WTC11 (cell line): ENCODE data around the gene KRCC1. TPM values are rescaled to one million over a fixed set of nuclear protein-coding genes. Genes with fewer than 3 reads are reported as not detected.
A peak's percentile ranks its signal among the peaks of the same experiment; 100 is the strongest.

ENCODE experiments used
- ATF1 ChIP-seq: sonication (generic); formaldehyde crosslinking; IDR thresholded peaks from 2 replicates; pipeline ENCODE4 v1.8.1; 2023; ENCODE audit warnings: mild to moderate bottlenecking, moderate library complexity, missing genetic modification reagents
- ATF2 ChIP-seq: sonication (generic); formaldehyde crosslinking; IDR thresholded peaks from 2 replicates; pipeline ENCODE4 v1.8.1; 2022; ENCODE audit warnings: low read depth, missing genetic modification reagents, borderline replicate concordance
- ATF6 ChIP-seq: sonication (generic); formaldehyde crosslinking; IDR thresholded peaks from 2 replicates; pipeline ENCODE4 v1.8.1; 2023; ENCODE audit warnings: mild to moderate bottlenecking, missing genetic modification reagents
- CBFB ChIP-seq: sonication (generic); formaldehyde crosslinking; IDR thresholded peaks from 2 replicates; pipeline ENCODE4 v1.8.1; 2022; ENCODE audit warnings: mild to moderate bottlenecking, low read depth, missing genetic modification reagents
- CDX4 ChIP-seq: fragments of 250-450 bp; sonication (Bioruptor Pico); IDR thresholded peaks from 2 replicates; pipeline ENCODE4 v1.9.0; 2021; ENCODE audit warnings: moderate library complexity, mild to moderate bottlenecking, inconsistent platforms, borderline replicate concordance
- CREM ChIP-seq: sonication (generic); formaldehyde crosslinking; IDR thresholded peaks from 2 replicates; pipeline ENCODE4 v1.8.1; 2022; ENCODE audit warnings: mild to moderate bottlenecking, missing genetic modification reagents, moderate library complexity
- E2F5 ChIP-seq: sonication (generic); formaldehyde crosslinking; IDR thresholded peaks from 2 replicates; pipeline ENCODE4 v1.8.1; 2022; ENCODE audit warnings: mild to moderate bottlenecking, moderate library complexity, missing genetic modification reagents
- ELF4 ChIP-seq: sonication (generic); formaldehyde crosslinking; IDR thresholded peaks from 2 replicates; pipeline ENCODE4 v1.8.1; 2022; ENCODE audit warnings: low read depth, mild to moderate bottlenecking, moderate library complexity, missing genetic modification reagents
- ERG ChIP-seq: fragments of 250-450 bp; sonication (Bioruptor Pico); IDR thresholded peaks from 2 replicates; pipeline ENCODE4 v1.8.0; 2021; ENCODE audit warnings: mild to moderate bottlenecking
- FOXP4 ChIP-seq: sonication (generic); formaldehyde crosslinking; IDR thresholded peaks from 2 replicates; pipeline ENCODE4 v1.8.0; 2022; ENCODE audit warnings: mild to moderate bottlenecking, missing genetic modification reagents
- GRHL2 ChIP-seq: fragments of 250-450 bp; sonication (Bioruptor Pico); IDR thresholded peaks from 2 replicates; pipeline ENCODE4 v1.8.0; 2022; ENCODE audit warnings: mild to moderate bottlenecking, moderate library complexity; ENCODE audit not compliant: insufficient replicate concordance, severe bottlenecking
- HMGA2 ChIP-seq: fragments of 250-450 bp; sonication (Bioruptor Pico); IDR thresholded peaks from 2 replicates; pipeline ENCODE4 v1.4.0; 2021; ENCODE audit warnings: mild to moderate bottlenecking, moderate library complexity
- IRF1 ChIP-seq: sonication (generic); formaldehyde crosslinking; IDR thresholded peaks from 2 replicates; pipeline ENCODE4 v1.8.0; 2023; ENCODE audit warnings: missing genetic modification reagents
- MXD4 ChIP-seq: fragments of 250-450 bp; sonication (Bioruptor Pico); IDR thresholded peaks from 2 replicates; pipeline ENCODE4 v1.8.0; 2021; ENCODE audit warnings: mild to moderate bottlenecking, moderate library complexity, borderline replicate concordance
- NR1H2 ChIP-seq: sonication (generic); formaldehyde crosslinking; IDR thresholded peaks from 2 replicates; pipeline ENCODE4 v1.9.0; 2021; ENCODE audit warnings: mild to moderate bottlenecking, moderate library complexity, missing genetic modification reagents
- NR2C2 ChIP-seq: sonication (generic); formaldehyde crosslinking; IDR thresholded peaks from 2 replicates; pipeline ENCODE4 v1.8.0; 2022; ENCODE audit warnings: mild to moderate bottlenecking, missing genetic modification reagents
- PREB ChIP-seq: sonication (generic); formaldehyde crosslinking; IDR thresholded peaks from 2 replicates; pipeline ENCODE4 v1.8.1; 2022; ENCODE audit warnings: mild to moderate bottlenecking, missing genetic modification reagents, moderate library complexity, borderline replicate concordance
- PRRX2 ChIP-seq: fragments of 250-450 bp; sonication (Bioruptor Pico); IDR thresholded peaks from 2 replicates; pipeline ENCODE4 v1.8.0; 2021; ENCODE audit warnings: mild to moderate bottlenecking
- SMAD4 ChIP-seq: sonication (generic); formaldehyde crosslinking; IDR thresholded peaks from 2 replicates; pipeline ENCODE4 v1.8.0; 2022; ENCODE audit warnings: mild to moderate bottlenecking, missing genetic modification reagents
- SOX15 ChIP-seq: fragments of 250-450 bp; sonication (Bioruptor Pico); IDR thresholded peaks from 2 replicates; pipeline ENCODE4 v1.9.0; 2021; ENCODE audit warnings: mild to moderate bottlenecking
- ZNF219 ChIP-seq: sonication (generic); formaldehyde crosslinking; IDR thresholded peaks from 2 replicates; pipeline ENCODE4 v1.8.0; 2023; ENCODE audit warnings: missing genetic modification reagents, mild to moderate bottlenecking, borderline replicate concordance
- ZNF232 ChIP-seq: sonication (generic); formaldehyde crosslinking; IDR thresholded peaks from 2 replicates; pipeline ENCODE4 v1.8.0; 2022; ENCODE audit warnings: mild to moderate bottlenecking, missing genetic modification reagents
- ZNF263 ChIP-seq: sonication (generic); formaldehyde crosslinking; IDR thresholded peaks from 2 replicates; pipeline ENCODE4 v1.8.1; 2022; ENCODE audit warnings: low read depth, mild to moderate bottlenecking, moderate library complexity, missing genetic modification reagents
- ZNF396 ChIP-seq: fragments of 250-450 bp; sonication (Bioruptor Pico); IDR thresholded peaks from 2 replicates; pipeline ENCODE4 v1.8.0; 2021; ENCODE audit warnings: mild to moderate bottlenecking, moderate library complexity, borderline replicate concordance
- ZNF423 ChIP-seq: fragments of 250-450 bp; sonication (Bioruptor Pico); IDR thresholded peaks from 2 replicates; pipeline ENCODE4 v2.1.2; 2022; ENCODE audit warnings: mild to moderate bottlenecking, moderate library complexity
- ZNF512 ChIP-seq: sonication (generic); formaldehyde crosslinking; IDR thresholded peaks from 2 replicates; pipeline ENCODE4 v1.8.1; 2022; ENCODE audit warnings: missing genetic modification reagents, borderline replicate concordance
- ZNF671 ChIP-seq: fragments of 250-450 bp; sonication (Bioruptor Pico); IDR thresholded peaks from 2 replicates; pipeline ENCODE4 v1.8.0; 2021; ENCODE audit warnings: mild to moderate bottlenecking
- total RNA-seq: library from RNA; stranded (reverse); gene quantifications from 3 replicates; pipeline ENCODE4 v1.2.3, GENCODE V29; 2021

KRCC1 gene
- total RNA-seq, 1 experiment from 2014 or later: 7.6 TPM

- TF ChIP-seq CDX4 (CRISPR knock-in tag) (peak; percentile 86), ELF4 (CRISPR knock-in tag) (no peak), ZNF671 (CRISPR knock-in tag) (peak; percentile 97), ZNF232 (CRISPR knock-in tag) (no peak), ZNF219 (CRISPR knock-in tag) (0 out of 2 replicates have a peak, but pooled peaks have one; percentile 68), NR2C2 (no peak), NR1H2 (CRISPR knock-in tag) (no peak), HMGA2 (CRISPR knock-in tag) (no peak), ZNF423 (CRISPR knock-in tag) (no peak), E2F5 (CRISPR knock-in tag) (no peak), ZNF396 (CRISPR knock-in tag) (no peak), ZNF263 (no peak), CREM (CRISPR knock-in tag) (no peak), IRF1 (CRISPR knock-in tag) (peak; percentile 59; the same call in 1 of the 2 replicates), MXD4 (CRISPR knock-in tag) (no peak), ATF1 (no peak), FOXP4 (CRISPR knock-in tag) (no peak), GRHL2 (CRISPR knock-in tag) (no peak), SOX15 (CRISPR knock-in tag) (peak; percentile 81), SMAD4 (CRISPR knock-in tag) (no peak), PREB (peak; percentile 61; the same call in 1 of the 2 replicates), ZNF512 (CRISPR knock-in tag) (no peak), PRRX2 (CRISPR knock-in tag) (peak; percentile 96), ERG (CRISPR knock-in tag) (peak; percentile 96), ATF6 (CRISPR knock-in tag) (no peak), ATF2 (CRISPR knock-in tag) (no peak), CBFB (CRISPR knock-in tag) (no peak)
These were observed 39.3 kb downstream of the KRCC1 start, which contains the start of gene RNU2-63P (continued) for GRCh38 chr2:88016086-88016959.
